NCI-H2196 treated with DMSO at 0.1 percent for 48 hours (cell line): Measurements from ENCODE around the gene PDE4DIP.
"Not testable (repeated sequence)": the region's sequence is repeated elsewhere in the genome, so short reads cannot be mapped to it uniquely, and the experiment has no call there.

Source experiments
- DNase-seq: peaks from one replicate; lab custom pipeline; 2025; ENCODE audit not compliant: unreplicated experiment; lab: John Stamatoyannopoulos, UW

The PDE4DIP gene

GRCh38 chr1:148869634-148869961 lies 25.4 kb downstream of the PDE4DIP start:
- DNase-seq = not testable (repeated sequence)

GRCh38 chr1:148874408-148875388 lies 30.5 kb downstream of the PDE4DIP start:
- DNase-seq = not testable (repeated sequence)

GRCh38 chr1:148879812-148880416 lies 35.7 kb downstream of the PDE4DIP start:
- not testable (repeated sequence) for DNase-seq

GRCh38 chr1:148881261-148881660 lies 37.0 kb downstream of the PDE4DIP start:
- not testable (repeated sequence) for DNase-seq

GRCh38 chr1:148885219-148885618 lies 41.0 kb downstream of the PDE4DIP start:
- not testable (repeated sequence) for DNase-seq

- DNase-seq = not testable (repeated sequence)
These were observed 42.1 kb downstream of the PDE4DIP start for GRCh38 chr1:148886293-148886692.

- not testable (repeated sequence) for DNase-seq
These were observed 44.4 kb downstream of the PDE4DIP start for GRCh38 chr1:148888597-148888996.

GRCh38 chr1:148889267-148890074 lies 45.2 kb downstream of the PDE4DIP start:
- not testable (repeated sequence) for DNase-seq

GRCh38 chr1:148890075-148890568 lies 45.9 kb downstream of the PDE4DIP start:
- not testable (repeated sequence) for DNase-seq

- DNase-seq = not testable (repeated sequence)
These were observed 50.4 kb downstream of the PDE4DIP start for GRCh38 chr1:148894360-148895352.

GRCh38 chr1:148900026-148900425 lies 55.8 kb downstream of the PDE4DIP start:
- DNase-seq = not testable (repeated sequence)

GRCh38 chr1:148900691-148901090 lies 56.5 kb downstream of the PDE4DIP start:
- DNase-seq = not testable (repeated sequence)

GRCh38 chr1:148901150-148901952 lies 57.1 kb downstream of the PDE4DIP start:
- not testable (repeated sequence) for DNase-seq

- DNase-seq = not testable (repeated sequence)
These were observed 57.7 kb downstream of the PDE4DIP start for GRCh38 chr1:148901953-148902341.

- not testable (repeated sequence) for DNase-seq
These were observed 65.1 kb downstream of the PDE4DIP start for GRCh38 chr1:148909219-148909826.

- not testable (repeated sequence) for DNase-seq
These were observed 67.2 kb downstream of the PDE4DIP start for GRCh38 chr1:148911303-148911928.

- not testable (repeated sequence) for DNase-seq
These were observed 72.0 kb downstream of the PDE4DIP start for GRCh38 chr1:148916222-148916621.
